Measurements from ENCODE around the gene LRRC17. TPM values are rescaled to one million over a fixed set of nuclear protein-coding genes. Genes with fewer than 3 reads are reported as not detected.
"Not testable (repeated sequence)": the region's sequence is repeated elsewhere in the genome, so short reads cannot be mapped to it uniquely, and the experiment has no call there.

LRRC17 gene
- total RNA-seq, 2 experiments from 2014 or later = 0.15 TPM; not detected in 1

- no peaks in the 10 kb centered on the region for H3K36me3 Mint-ChIP-seq (ENCODE audit: low read depth)
- no peaks in the 10 kb centered on the region for H3K27me3 Mint-ChIP-seq
- no peaks in the 10 kb centered on the region for H3K4me1 Mint-ChIP-seq
- H3K4me3 Mint-ChIP-seq = no peak overlapping the region
- H3K27ac Mint-ChIP-seq = no peak overlapping the region
- POLR2A ChIA-PET = no interaction called here
- CTCF ChIA-PET = no interaction called here
- DNase-seq = no peak
- no peaks in the 10 kb centered on the region for H3K9me3 Mint-ChIP-seq
These were observed 25.9 kb downstream of the LRRC17 start for GRCh38 chr7:102938679-102939078.

- ChIA-PET CTCF (no interaction called here), POLR2A (no interaction called here)
- no peaks in the 10 kb centered on the region for H3K36me3 Mint-ChIP-seq (ENCODE audit: low read depth)
- no peaks in the 10 kb centered on the region for H3K4me1 Mint-ChIP-seq
- DNase-seq = no peak
- no peak overlapping the region for H3K4me3 Mint-ChIP-seq
- peaks cover 2% of the 10 kb centered on the region for H3K27me3 Mint-ChIP-seq
- H3K27ac Mint-ChIP-seq = no peak overlapping the region
- no peaks in the 10 kb centered on the region for H3K9me3 Mint-ChIP-seq
These were observed 29.5 kb downstream of the LRRC17 start for GRCh38 chr7:102942181-102942866.

- Mint-ChIP-seq H3K36me3 (ENCODE audit: low read depth) (no peaks in the 10 kb centered on the region), H3K4me3 (no peak overlapping the region), H3K9me3 (no peaks in the 10 kb centered on the region), H3K4me1 (no peaks in the 10 kb centered on the region), H3K27ac (no peak overlapping the region), H3K27me3 (peaks cover 2% of the 10 kb centered on the region)
- no peak for DNase-seq
- ChIA-PET POLR2A (no interaction called here), CTCF (no interaction called here)
These were observed 30.1 kb downstream of the LRRC17 start for GRCh38 chr7:102942868-102943267.

- Mint-ChIP-seq H3K9me3 (no peaks in the 10 kb centered on the region), H3K27ac (no peak overlapping the region)
- POLR2A ChIA-PET = no interaction called here
These were observed 30.8 kb downstream of the LRRC17 start for GRCh38 chr7:102943423-102944169.

GRCh38 chr7:102944241-102944640 lies 31.4 kb downstream of the LRRC17 start:
- Mint-ChIP-seq H3K9me3 (no peaks in the 10 kb centered on the region), H3K27ac (no peak overlapping the region), H3K4me1 (no peaks in the 10 kb centered on the region), H3K27me3 (peaks cover 2% of the 10 kb centered on the region), H3K36me3 (ENCODE audit: low read depth) (no peaks in the 10 kb centered on the region), H3K4me3 (no peak overlapping the region)
- ChIA-PET POLR2A (no interaction called here), CTCF (no interaction called here)
- no peak for DNase-seq

More at GRCh38 chr7:102943423-102944169, 30.8 kb downstream of the LRRC17 start:
- CTCF ChIA-PET = no interaction called here
- Mint-ChIP-seq H3K36me3 (ENCODE audit: low read depth) (no peaks in the 10 kb centered on the region), H3K4me1 (no peaks in the 10 kb centered on the region), H3K27me3 (peaks cover 2% of the 10 kb centered on the region), H3K4me3 (no peak overlapping the region)
- DNase-seq = no peak

- no peak overlapping the region for H3K4me3 Mint-ChIP-seq
- no peak overlapping the region for H3K27ac Mint-ChIP-seq
- peaks cover 10% of the 10 kb centered on the region for H3K4me1 Mint-ChIP-seq
- CTCF ChIA-PET = no interaction called here
- POLR2A ChIA-PET = no interaction called here
- H3K27me3 Mint-ChIP-seq = peaks cover 7% of the 10 kb centered on the region
- peaks cover 22% of the 10 kb centered on the region for H3K9me3 Mint-ChIP-seq
- no peak for DNase-seq
- peaks cover 14% of the 10 kb centered on the region for H3K36me3 Mint-ChIP-seq (ENCODE audit: low read depth)
These were observed 39.0 kb downstream of the LRRC17 start for GRCh38 chr7:102951839-102952238.

GRCh38 chr7:102953406-102953805 lies 40.6 kb downstream of the LRRC17 start:
- H3K36me3 Mint-ChIP-seq (ENCODE audit: low read depth) = peaks cover 17% of the 10 kb centered on the region
- H3K4me1 Mint-ChIP-seq = peaks cover 10% of the 10 kb centered on the region
- peaks cover 13% of the 10 kb centered on the region for H3K27me3 Mint-ChIP-seq
- no peak overlapping the region for H3K4me3 Mint-ChIP-seq
- CTCF ChIA-PET = no interaction called here
- H3K9me3 Mint-ChIP-seq = peaks cover 22% of the 10 kb centered on the region
- POLR2A ChIA-PET = no interaction called here
- DNase-seq = no peak
- no peak overlapping the region for H3K27ac Mint-ChIP-seq

GRCh38 chr7:102954359-102954758 lies 41.6 kb downstream of the LRRC17 start:
- DNase-seq, CTCF ChIA-PET, H3K27ac Mint-ChIP-seq, H3K4me1 Mint-ChIP-seq, POLR2A ChIA-PET, H3K4me3 Mint-ChIP-seq: not testable (repeated sequence)
- Mint-ChIP-seq H3K27me3 (peaks cover 13% of the 10 kb centered on the region), H3K9me3 (peaks cover 22% of the 10 kb centered on the region), H3K36me3 (ENCODE audit: low read depth) (peaks cover 17% of the 10 kb centered on the region)

GRCh38 chr7:102958004-102958403 lies 45.2 kb downstream of the LRRC17 start:
- peaks cover 17% of the 10 kb centered on the region for H3K36me3 Mint-ChIP-seq (ENCODE audit: low read depth)
- POLR2A ChIA-PET, H3K4me1 Mint-ChIP-seq, CTCF ChIA-PET, DNase-seq, H3K27ac Mint-ChIP-seq, H3K4me3 Mint-ChIP-seq: not testable (repeated sequence)
- H3K9me3 Mint-ChIP-seq = peaks cover 22% of the 10 kb centered on the region
- H3K27me3 Mint-ChIP-seq = peaks cover 13% of the 10 kb centered on the region

GRCh38 chr7:102961993-102962392 lies 49.2 kb downstream of the LRRC17 start:
- POLR2A ChIA-PET, H3K27me3 Mint-ChIP-seq: not testable (repeated sequence)

GRCh38 chr7:102966465-102966864 lies 53.7 kb downstream of the LRRC17 start:
- DNase-seq = no peak
- ChIA-PET POLR2A (no interaction called here), CTCF (no interaction called here)
- Mint-ChIP-seq H3K36me3 (ENCODE audit: low read depth) (no peaks in the 10 kb centered on the region), H3K4me3 (no peak overlapping the region), H3K27me3 (peaks cover 2% of the 10 kb centered on the region), H3K9me3 (no peaks in the 10 kb centered on the region), H3K4me1 (no peaks in the 10 kb centered on the region), H3K27ac (no peak overlapping the region)

More at GRCh38 chr7:102961993-102962392, 49.2 kb downstream of the LRRC17 start:
- H3K9me3 Mint-ChIP-seq; H3K4me1 Mint-ChIP-seq; DNase-seq; H3K27ac Mint-ChIP-seq; H3K4me3 Mint-ChIP-seq; CTCF ChIA-PET; H3K36me3 Mint-ChIP-seq (ENCODE audit: low read depth): not testable (repeated sequence)

GRCh38 chr7:102967798-102968197 lies 55.0 kb downstream of the LRRC17 start:
- no peak for DNase-seq
- POLR2A ChIA-PET = no interaction called here
- CTCF ChIA-PET = no interaction called here
- Mint-ChIP-seq H3K4me3 (no peak overlapping the region), H3K9me3 (no peaks in the 10 kb centered on the region), H3K27me3 (peaks cover 2% of the 10 kb centered on the region), H3K36me3 (ENCODE audit: low read depth) (no peaks in the 10 kb centered on the region), H3K27ac (no peak overlapping the region), H3K4me1 (no peaks in the 10 kb centered on the region)

GRCh38 chr7:102973096-102973802 lies 60.4 kb downstream of the LRRC17 start:
- H3K9me3 Mint-ChIP-seq = no peaks in the 10 kb centered on the region
- ChIA-PET CTCF (no interaction called here), POLR2A (no interaction called here)
- no peak for DNase-seq
- H3K27ac Mint-ChIP-seq = no peak overlapping the region
- no peaks in the 10 kb centered on the region for H3K36me3 Mint-ChIP-seq (ENCODE audit: low read depth)
- no peaks in the 10 kb centered on the region for H3K27me3 Mint-ChIP-seq
- H3K4me3 Mint-ChIP-seq = no peak overlapping the region
- no peaks in the 10 kb centered on the region for H3K4me1 Mint-ChIP-seq
